ENCODE measurements around the gene ZNF516.

- TF ChIP-seq TAF1 (IDR thresholded peaks at IDR 0.05; ENCODE audit: borderline replicate concordance, insufficient read depth, low read length) (no peak), POLR2AphosphoS5 (IDR thresholded peaks at IDR 0.05; ENCODE audit: low read depth, low read length) (no peak), SIN3A (IDR thresholded peaks at IDR 0.05; ENCODE audit: borderline replicate concordance, insufficient read depth, low read length) (no peak)
Measured at GRCh38 chr18:76392349-76392748, 102.7 kb downstream of the ZNF516 start.
